CD4-positive, alpha-beta T cell treated with Interleukin-1 beta for 1 hour (primary cell): Measurements from ENCODE around the gene STK31.
"Not testable (repeated sequence)": the region's sequence is repeated elsewhere in the genome, so short reads cannot be mapped to it uniquely, and the experiment has no call there.

ENCODE experiments used
- DNase-seq, 2 donors: peaks; one replicate each; pipeline ENCODE4 v3.0.0-alpha.2; 2020 to 2022

Gene STK31

GRCh38 chr7:23710000-23710399 lies at the start of gene STK31:
STK31 (plus strand) TSS chr7:23710219; CDS start chr7:23710286, 67 bp downstream.
- no peak for DNase-seq

GRCh38 chr7:23661385-23661784 lies 48.6 kb upstream of the STK31 start:
- DNase-seq = no peak

- DNase-seq = no peak
These were observed 47.7 kb upstream of the STK31 start for GRCh38 chr7:23662124-23662983.

- no peak for DNase-seq
These were observed 47.1 kb upstream of the STK31 start for GRCh38 chr7:23662984-23663313.

- no peak for DNase-seq
These were observed 45.9 kb upstream of the STK31 start for GRCh38 chr7:23664122-23664521.

GRCh38 chr7:23672033-23672432 lies 38.0 kb upstream of the STK31 start:
- no peak for DNase-seq

GRCh38 chr7:23679898-23680413 lies 30.1 kb upstream of the STK31 start, which contains the start of gene FAM221A:
FAM221A (plus strand) TSS chr7:23680199; CDS start chr7:23680219, 20 bp downstream.
- peak; percentile 78 to 84 for DNase-seq

- DNase-seq = peak; percentile 40 to 54
These were observed 29.3 kb upstream of the STK31 start for GRCh38 chr7:23680414-23681405.

- not testable (repeated sequence) for DNase-seq
These were observed 26.0 kb upstream of the STK31 start for GRCh38 chr7:23684041-23684440.

GRCh38 chr7:23685731-23686130 lies 24.3 kb upstream of the STK31 start:
- no peak for DNase-seq

- no peak for DNase-seq
These were observed 23.0 kb upstream of the STK31 start for GRCh38 chr7:23687011-23687410.

- DNase-seq = no peak
These were observed 20.9 kb upstream of the STK31 start for GRCh38 chr7:23689165-23689564.

GRCh38 chr7:23691320-23691719 lies 18.7 kb upstream of the STK31 start:
- no peak for DNase-seq

- DNase-seq = no peak
These were observed 16.8 kb upstream of the STK31 start for GRCh38 chr7:23693224-23693623.

- peak; percentile 51 for DNase-seq
These were observed 13.0 kb upstream of the STK31 start for GRCh38 chr7:23696916-23697441.

GRCh38 chr7:23698822-23699221 lies 11.2 kb upstream of the STK31 start:
- no peak for DNase-seq

GRCh38 chr7:23700046-23700445 lies 10.0 kb upstream of the STK31 start:
- no peak for DNase-seq

- DNase-seq = no peak
These were observed 803 bp upstream of the STK31 start for GRCh38 chr7:23709081-23709750.

GRCh38 chr7:23712368-23713284 lies 2.6 kb downstream of the STK31 start:
- DNase-seq = peak in 1 of 2 donors; percentile 50

GRCh38 chr7:23713285-23714149 lies 3.5 kb downstream of the STK31 start:
- no peak for DNase-seq
